Large intestine (tissue), 3 donors: Measurements from ENCODE around the gene HEY2. TPM values are rescaled to one million over a fixed set of nuclear protein-coding genes. Genes with fewer than 3 reads are reported as not detected.
A peak's percentile ranks its signal among the peaks of the same experiment; 100 is the strongest.
"Not testable (repeated sequence)": the region's sequence is repeated elsewhere in the genome, so short reads cannot be mapped to it uniquely, and the experiment has no call there.

Source experiments
- DNase-seq, 2 donors: peaks; one replicate each; pipeline versions ENCODE4 v3.0.0 to v3.0.0-alpha.2; 2013
- H3K27ac ChIP-seq: one replicate; pipeline ENCODE4 v1.5.1; 2013; ENCODE audit warnings: low read length
- H3K27me3 ChIP-seq: 2 replicates; pipeline ENCODE4 v1.6.1; 2013; ENCODE audit warnings: low read length; ENCODE audit not compliant: control insufficient read depth, insufficient read depth
- H3K36me3 ChIP-seq: 2 replicates; pipeline ENCODE4 v1.6.1; 2013; ENCODE audit warnings: low read length; ENCODE audit not compliant: control insufficient read depth, insufficient read depth
- H3K4me1 ChIP-seq: one replicate; pipeline ENCODE4 v1.6.1; 2013; ENCODE audit warnings: low read length; ENCODE audit not compliant: control insufficient read depth, insufficient read depth
- H3K4me3 ChIP-seq: one replicate; pipeline ENCODE4 v1.5.1; 2013; ENCODE audit warnings: low read length
- H3K9me3 ChIP-seq: one replicate; pipeline ENCODE4 v1.6.1; 2013; ENCODE audit warnings: mild to moderate bottlenecking, low read depth, low read length, moderate library complexity; ENCODE audit not compliant: control insufficient read depth
- WGBS: methylation state at CpG from one replicate; pipeline ENCODE4 v1.1.5; 2013; ENCODE audit warnings: low lambda C conversion rate; ENCODE audit not compliant: insufficient coverage; 5-methylcytosine and 5-hydroxymethylcytosine counted together
- polyA plus RNA-seq: library from polyadenylated mRNA; unstranded; fragments of 120-200 nt; gene quantifications from one replicate; pipeline ENCODE4 v1.2.1, GENCODE V29; 2013

Gene HEY2
- polyA plus RNA-seq, 1 donor: 1.8 TPM

GRCh38 chr6:125797886-125798444, 48.5 kb downstream of the HEY2 start:
- H3K27me3 ChIP-seq: no peaks in the 10 kb centered on the region
- no peak overlapping the region for H3K27ac ChIP-seq
- WGBS: no CpG with 5 or more reads among the region's 3 CpGs
- peaks cover 22% of the 10 kb centered on the region for H3K4me1 ChIP-seq
- DNase-seq: no peak
- no peaks in the 10 kb centered on the region for H3K36me3 ChIP-seq
- no peaks in the 10 kb centered on the region for H3K9me3 ChIP-seq
- H3K4me3 ChIP-seq: no peak overlapping the region

- DNase-seq: peak in 1 of 2 donors; percentile 29
- Histone ChIP-seq H3K27ac (peak overlapping the region; percentile 70), H3K9me3 (no peaks in the 10 kb centered on the region), H3K36me3 (no peaks in the 10 kb centered on the region), H3K27me3 (no peaks in the 10 kb centered on the region), H3K4me3 (no peak overlapping the region), H3K4me1 (peaks cover 22% of the 10 kb centered on the region)
- 83% methylated on average over 2 of the region's 5 CpGs for WGBS
Measured at GRCh38 chr6:125798734-125799508, 49.5 kb downstream of the HEY2 start.

- H3K4me3 ChIP-seq: no peak overlapping the region
- WGBS: 83% methylated on average over 1 of the region's 2 CpGs
- no peaks in the 10 kb centered on the region for H3K36me3 ChIP-seq
- no peak overlapping the region for H3K27ac ChIP-seq
- H3K27me3 ChIP-seq: no peaks in the 10 kb centered on the region
- H3K4me1 ChIP-seq: peaks cover 33% of the 10 kb centered on the region
- H3K9me3 ChIP-seq: no peaks in the 10 kb centered on the region
- DNase-seq: no peak
Measured at GRCh38 chr6:125802383-125802782, 53.0 kb downstream of the HEY2 start.

GRCh38 chr6:125802943-125803377, 53.5 kb downstream of the HEY2 start:
- WGBS: 86% methylated on average over 2 of the region's 4 CpGs
- Histone ChIP-seq H3K9me3 (no peaks in the 10 kb centered on the region), H3K27ac (no peak overlapping the region), H3K4me3 (no peak overlapping the region), H3K36me3 (no peaks in the 10 kb centered on the region), H3K27me3 (no peaks in the 10 kb centered on the region), H3K4me1 (peaks cover 34% of the 10 kb centered on the region)
- no peak for DNase-seq

GRCh38 chr6:125804264-125804663, 54.8 kb downstream of the HEY2 start:
- no peak for DNase-seq
- H3K27me3 ChIP-seq: no peaks in the 10 kb centered on the region
- H3K4me1 ChIP-seq: peaks cover 28% of the 10 kb centered on the region
- no peak overlapping the region for H3K4me3 ChIP-seq
- H3K36me3 ChIP-seq: no peaks in the 10 kb centered on the region
- H3K27ac ChIP-seq: no peak overlapping the region
- H3K9me3 ChIP-seq: no peaks in the 10 kb centered on the region

- not testable (repeated sequence) for H3K9me3 ChIP-seq, DNase-seq, H3K4me3 ChIP-seq, H3K27me3 ChIP-seq, H3K36me3 ChIP-seq
- peak overlapping the region; percentile 56 for H3K27ac ChIP-seq
- WGBS: 67% methylated on average over 1 of the region's 10 CpGs
- peaks cover 24% of the 10 kb centered on the region for H3K4me1 ChIP-seq
Measured at GRCh38 chr6:125804866-125805425, 55.5 kb downstream of the HEY2 start.

- 20% methylated on average over 1 of the region's 4 CpGs for WGBS
- no peak for DNase-seq
- H3K36me3 ChIP-seq: no peaks in the 10 kb centered on the region
Measured at GRCh38 chr6:125806813-125807212, 57.4 kb downstream of the HEY2 start.

GRCh38 chr6:125807293-125807692, 57.9 kb downstream of the HEY2 start:
- no CpG with 5 or more reads among the region's 4 CpGs for WGBS
- peak overlapping the region; percentile 56 for H3K27ac ChIP-seq
- peaks cover 36% of the 10 kb centered on the region for H3K4me1 ChIP-seq

More at GRCh38 chr6:125806813-125807212, 57.4 kb downstream of the HEY2 start:
- no peaks in the 10 kb centered on the region for H3K27me3 ChIP-seq
- peak overlapping the region; percentile 56 for H3K27ac ChIP-seq
- H3K4me3 ChIP-seq: no peak overlapping the region
- no peaks in the 10 kb centered on the region for H3K9me3 ChIP-seq
- peaks cover 32% of the 10 kb centered on the region for H3K4me1 ChIP-seq

GRCh38 chr6:125808060-125808459, 58.6 kb downstream of the HEY2 start:
- Histone ChIP-seq H3K27me3 (no peaks in the 10 kb centered on the region), H3K4me1 (peaks cover 42% of the 10 kb centered on the region), H3K27ac (no peak overlapping the region), H3K9me3 (no peaks in the 10 kb centered on the region), H3K4me3 (no peak overlapping the region), H3K36me3 (no peaks in the 10 kb centered on the region)
- DNase-seq: no peak
- no CpG with 5 or more reads among the region's 4 CpGs for WGBS

More at GRCh38 chr6:125807293-125807692, 57.9 kb downstream of the HEY2 start:
- Histone ChIP-seq H3K4me3 (no peak overlapping the region), H3K9me3 (no peaks in the 10 kb centered on the region), H3K36me3 (no peaks in the 10 kb centered on the region), H3K27me3 (no peaks in the 10 kb centered on the region)
- DNase-seq: no peak

- Histone ChIP-seq H3K36me3 (no peaks in the 10 kb centered on the region), H3K9me3 (no peaks in the 10 kb centered on the region), H3K27ac (no peak overlapping the region), H3K4me3 (no peak overlapping the region), H3K27me3 (no peaks in the 10 kb centered on the region), H3K4me1 (peaks cover 44% of the 10 kb centered on the region)
- DNase-seq: no peak
Measured at GRCh38 chr6:125808591-125808990, 59.2 kb downstream of the HEY2 start.
